Transverse colon (tissue), 4 donors: ENCODE results near the gene KLF11. TPM values are rescaled to one million over a fixed set of nuclear protein-coding genes. Genes with fewer than 3 reads are reported as not detected.

ENCODE experiments used
- DNase-seq: peaks from one replicate; pipeline ENCODE4 v3.0.0-alpha.2; 2019
- H3K27ac ChIP-seq, 4 donors: fragments of 200-600 bp; sonication (generic); 2 replicates each; pipeline ENCODE4 v1.5.1; 2016 to 2018; ENCODE audit warnings: inconsistent platforms in 4 of 4
- H3K27me3 ChIP-seq: fragments of 200-600 bp; sonication (generic); 2 replicates; pipeline ENCODE4 v1.5.1; 2017; ENCODE audit warnings: inconsistent platforms
- H3K36me3 ChIP-seq, 4 donors: fragments of 200-600 bp; sonication (generic); 2 replicates each; pipeline ENCODE4 v1.5.1; 2017 to 2019; ENCODE audit warnings: inconsistent platforms in 4 of 4
- H3K4me1 ChIP-seq, 4 donors: fragments of 200-600 bp; sonication (generic); 2 replicates each; pipeline ENCODE4 v1.5.1; 2017 to 2020; ENCODE audit warnings: inconsistent platforms in 4 of 4
- H3K4me3 ChIP-seq, 4 donors: fragments of 200-600 bp; sonication (generic); 1 replicate in 1 of 4; 2 replicates in 3 of 4; pipeline versions ENCODE4 v1.5.1 to v1.6.1; 2017 to 2019; ENCODE audit warnings: inconsistent platforms in 4 of 4
- H3K9me3 ChIP-seq, 2 donors: fragments of 200-600 bp; sonication (generic); 2 replicates each; pipeline ENCODE4 v1.5.1; 2017 to 2019; ENCODE audit warnings: inconsistent platforms in 2 of 2
- EP300 ChIP-seq: sonication (generic); formaldehyde crosslinking; IDR thresholded peaks from one replicate; pipeline ENCODE4 v1.6.1; 2017; ENCODE audit warnings: antibody characterized with exemption, low read depth
- POLR2A ChIP-seq: fragments of 450-650 bp; IDR thresholded peaks from one replicate; pipeline ENCODE4 v1.6.1; 2016; ENCODE audit warnings: antibody characterized with exemption, mild to moderate bottlenecking, moderate library complexity
- POLR2AphosphoS5 ChIP-seq, 3 donors: sonication (generic); formaldehyde crosslinking; IDR thresholded peaks; one replicate each; pipeline ENCODE4 v1.6.1; 2016; ENCODE audit warnings: antibody characterized with exemption in 3 of 3
- WGBS, 2 donors: methylation state at CpG; one replicate each; pipeline ENCODE4 v1.1.5; 2018; ENCODE audit warnings: low coverage in 1 of 2; 5-methylcytosine and 5-hydroxymethylcytosine counted together
- in situ Hi-C, 4 donors: fragments of 200-750 bp; cut with MboI; loops; one replicate each; pipeline versions ENCODE4 v1.15.0 to v1.15.1; 2017; ENCODE audit warnings: low sequenced_read_pairs in 3 of 4, low pct_ligation_motif_present in 1 of 4, low pct_unique_long_range_greater_than_20kb in 1 of 4
- intact Hi-C: fragments of 100-400 bp; cut with DNase I; formaldehyde crosslinking; loops from one replicate; pipeline ENCODE4 v1.15.1; 2023; ENCODE audit warnings: low total_unique reads
- total RNA-seq, 4 donors: library from RNA; depleted of rRNA; stranded (reverse); fragments of >200 nt; gene quantifications; one replicate each; pipeline ENCODE4 v1.1.0, GENCODE V29; 2016
- TF ChIP-seq, protein P1 (sequence below), 5 experiments: fragments of 200-600 bp in 3 of 5; fragments of 450-650 bp in 2 of 5; sonication (generic) in 3 of 5; IDR thresholded peaks; 1 replicate in 2 of 5; 2 replicates in 3 of 5; pipeline ENCODE4 v1.5.1; 2016 to 2017; ENCODE audit warnings: antibody characterized with exemption in 5 of 5, inconsistent platforms in 3 of 5, mild to moderate bottlenecking in 2 of 5, moderate library complexity in 1 of 5

The KLF11 gene
- total RNA-seq, 4 donors from 2014 or later = 6.6 to 17.0 (median 10.5) TPM

DNA sequence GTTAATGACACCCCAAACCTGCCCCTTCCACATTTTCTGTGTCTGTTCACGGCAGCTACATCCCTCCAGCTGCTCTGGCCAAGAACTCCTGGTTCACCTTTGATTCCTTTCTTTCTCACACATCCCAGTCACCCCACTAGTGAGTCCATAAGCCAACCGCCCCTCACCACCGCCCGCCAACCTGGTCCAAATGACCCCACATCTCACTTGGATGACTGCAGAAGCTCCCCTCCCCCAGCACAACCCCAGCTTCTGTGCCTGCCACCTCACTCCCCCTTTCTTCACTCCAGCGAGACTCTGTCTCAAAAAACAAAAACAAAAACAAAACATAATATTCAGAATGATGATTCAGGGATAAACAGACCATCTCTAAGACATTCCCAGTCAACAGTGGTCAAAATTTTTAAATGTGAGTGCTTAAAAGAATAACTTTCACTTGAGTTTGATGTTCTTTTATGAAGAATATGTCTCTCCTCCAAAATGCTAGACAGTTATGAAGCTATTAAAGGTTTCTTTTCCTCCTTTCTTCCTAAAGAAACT is 33.7 kb downstream of the KLF11 start:
- in situ Hi-C loops (loop anchor here in 1 of 4 donors (25.0 kb wide), 1 partner anchor 585 kb away; no protein-coding TSS in a partner anchor), intact Hi-C loops (loop anchor here (1.0 kb wide), 1 partner anchor 27 kb away; no protein-coding TSS in a partner anchor)
- TF ChIP-seq EP300 (no peak), POLR2A (no peak), POLR2AphosphoS5 (IDR thresholded peaks at IDR 0.05) (no peak)
- TF ChIP-seq, protein P1, sequence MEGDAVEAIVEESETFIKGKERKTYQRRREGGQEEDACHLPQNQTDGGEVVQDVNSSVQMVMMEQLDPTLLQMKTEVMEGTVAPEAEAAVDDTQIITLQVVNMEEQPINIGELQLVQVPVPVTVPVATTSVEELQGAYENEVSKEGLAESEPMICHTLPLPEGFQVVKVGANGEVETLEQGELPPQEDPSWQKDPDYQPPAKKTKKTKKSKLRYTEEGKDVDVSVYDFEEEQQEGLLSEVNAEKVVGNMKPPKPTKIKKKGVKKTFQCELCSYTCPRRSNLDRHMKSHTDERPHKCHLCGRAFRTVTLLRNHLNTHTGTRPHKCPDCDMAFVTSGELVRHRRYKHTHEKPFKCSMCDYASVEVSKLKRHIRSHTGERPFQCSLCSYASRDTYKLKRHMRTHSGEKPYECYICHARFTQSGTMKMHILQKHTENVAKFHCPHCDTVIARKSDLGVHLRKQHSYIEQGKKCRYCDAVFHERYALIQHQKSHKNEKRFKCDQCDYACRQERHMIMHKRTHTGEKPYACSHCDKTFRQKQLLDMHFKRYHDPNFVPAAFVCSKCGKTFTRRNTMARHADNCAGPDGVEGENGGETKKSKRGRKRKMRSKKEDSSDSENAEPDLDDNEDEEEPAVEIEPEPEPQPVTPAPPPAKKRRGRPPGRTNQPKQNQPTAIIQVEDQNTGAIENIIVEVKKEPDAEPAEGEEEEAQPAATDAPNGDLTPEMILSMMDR (IDR thresholded peaks at IDR 0.05) = no peak
- 75 to 83% methylated on average over 4 to 5 of the region's 5 CpGs for WGBS, 2 donors
- Histone ChIP-seq H3K27me3 (peaks cover 80% of the 10 kb centered on the region), H3K4me1 (peaks cover 5 to 29% (median 19%) of the 10 kb centered on the region in 4 donors), H3K27ac (no peak overlapping the region), H3K4me3 (no peak overlapping the region), H3K9me3 (no peaks in the 10 kb centered on the region), H3K36me3 (no peaks in the 10 kb centered on the region)
- no peak for DNase-seq

DNA sequence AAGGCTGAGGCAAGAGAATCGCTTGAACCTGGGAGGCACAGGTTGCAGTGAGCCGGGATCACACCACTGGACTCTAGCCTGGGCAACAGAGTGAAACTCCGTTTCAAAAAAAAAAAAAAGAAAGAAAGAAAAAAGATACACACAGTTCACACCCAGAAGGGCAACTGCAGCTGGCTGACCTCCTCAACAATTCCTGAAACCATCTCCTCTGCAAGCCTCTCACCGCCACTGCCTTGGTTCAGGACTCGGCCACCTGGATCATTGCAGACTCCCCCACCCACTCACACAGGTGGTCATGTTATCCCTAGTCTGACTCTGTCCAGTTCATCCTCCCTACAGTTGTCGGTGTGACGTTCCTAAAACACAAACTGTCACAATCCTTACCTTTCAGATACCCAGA is 34.7 kb downstream of the KLF11 start:
- peaks cover 90% of the 10 kb centered on the region for H3K27me3 ChIP-seq
- H3K9me3 ChIP-seq = no peaks in the 10 kb centered on the region
- H3K27ac ChIP-seq = peak overlapping the region in 2 of 4 donors; percentile 81 to 93
- 70 to 96% methylated on average over 4 to 7 of the region's 7 CpGs for WGBS, 2 donors
- DNase-seq = no peak
- in situ Hi-C loops = loop anchor here in 1 of 4 donors (25.0 kb wide), 1 partner anchor 584 kb away; no protein-coding TSS in a partner anchor
- H3K36me3 ChIP-seq = no peaks in the 10 kb centered on the region
- TF ChIP-seq EP300 (no peak), POLR2AphosphoS5 (IDR thresholded peaks at IDR 0.05) (no peak), POLR2A (no peak)
- TF ChIP-seq, protein P1 (IDR thresholded peaks at IDR 0.05) = no peak
- H3K4me3 ChIP-seq = no peak overlapping the region
- peaks cover 5 to 25% (median 15%) of the 10 kb centered on the region in 4 donors for H3K4me1 ChIP-seq
- intact Hi-C loops = no loop called here

DNA sequence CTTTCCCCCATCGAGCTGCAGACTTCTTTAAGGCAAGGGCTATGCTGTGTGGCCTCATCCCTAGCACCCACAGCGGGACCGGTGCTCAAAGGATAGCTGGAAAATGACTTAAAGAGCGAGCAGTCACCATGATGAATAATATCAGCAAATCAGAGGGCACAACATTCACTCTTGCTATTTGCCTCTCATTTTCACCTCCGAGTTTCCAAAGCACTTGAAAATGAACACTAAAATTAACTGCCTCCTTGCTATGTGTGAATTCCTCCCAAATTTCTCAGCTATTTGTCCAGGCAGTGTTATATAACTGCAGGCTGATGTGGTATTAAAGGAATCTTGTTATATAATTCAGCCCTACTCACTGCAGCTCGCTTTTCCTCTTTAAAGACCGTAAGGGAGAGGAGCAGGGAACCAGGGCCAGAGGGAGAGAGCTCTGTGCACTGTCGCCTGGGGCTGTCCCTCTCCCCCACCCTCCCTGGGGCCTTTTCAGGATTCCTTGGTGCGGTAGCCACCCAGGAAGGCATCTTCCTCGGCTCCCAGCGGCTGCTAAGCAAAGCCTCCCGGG is 35.4 kb downstream of the KLF11 start:
- intact Hi-C loops = loop anchor here (1.0 kb wide), 1 partner anchor 35 kb away; the partner anchor contains the start of gene KLF11
- peak overlapping the region; percentile 81 to 93 (median 86) for H3K27ac ChIP-seq
- no peaks in the 10 kb centered on the region for H3K9me3 ChIP-seq
- TF ChIP-seq, protein P1 (IDR thresholded peaks at IDR 0.05) = no peak
- no peak for TF ChIP-seq POLR2A
- TF ChIP-seq EP300 = no peak
- TF ChIP-seq POLR2AphosphoS5 (IDR thresholded peaks at IDR 0.05) = no peak
- H3K4me1 ChIP-seq = peaks cover 5 to 25% (median 15%) of the 10 kb centered on the region in 4 donors
- H3K27me3 ChIP-seq = peaks cover 94% of the 10 kb centered on the region
- WGBS, 2 donors = 0 to 34% methylated on average over 1 to 12 of the region's 12 CpGs
- no peak for DNase-seq
- peak overlapping the region; percentile 24 to 68 (median 50) for H3K4me3 ChIP-seq
- H3K36me3 ChIP-seq = no peaks in the 10 kb centered on the region
- in situ Hi-C loops = loop anchor here in 1 of 4 donors (25.0 kb wide), 1 partner anchor 584 kb away; no protein-coding TSS in a partner anchor

DNA sequence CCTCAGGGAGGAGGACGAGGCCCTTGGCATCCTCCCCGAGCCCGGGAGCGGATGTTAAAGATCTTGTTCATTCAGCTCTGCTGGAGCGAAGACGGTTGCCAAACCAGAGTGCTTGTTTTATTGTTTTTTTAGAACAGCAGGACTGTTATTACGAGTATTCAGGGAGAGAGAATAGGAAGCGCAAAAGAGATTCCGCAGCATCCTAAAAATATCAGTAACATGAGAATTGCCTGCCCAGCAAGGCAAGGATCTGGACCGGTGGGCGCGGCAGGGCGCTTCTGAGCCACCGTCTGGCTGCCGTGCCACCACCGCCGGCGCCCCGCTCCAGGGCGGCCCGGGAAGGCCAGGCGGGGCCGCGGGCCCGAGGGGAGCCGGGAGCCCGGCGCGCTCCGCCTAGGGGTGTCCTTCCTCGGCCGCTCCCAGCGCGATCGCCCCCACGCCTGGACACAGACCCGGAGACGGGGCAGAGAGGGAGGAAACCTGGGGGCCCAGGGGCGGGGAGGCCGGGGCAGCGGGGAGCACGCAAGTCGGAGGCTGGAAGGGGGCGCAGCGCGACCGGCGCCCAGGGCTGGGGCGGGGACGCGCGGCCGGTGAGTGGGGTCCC is 36.0 kb downstream of the KLF11 start:
- H3K36me3 ChIP-seq = no peaks in the 10 kb centered on the region
- in situ Hi-C loops (loop anchor here in 1 of 4 donors (25.0 kb wide), 1 partner anchor 583 kb away; no protein-coding TSS in a partner anchor), intact Hi-C loops (loop anchor here (1.0 kb wide), 1 partner anchor 36 kb away; the partner anchor contains the start of gene KLF11)
- no peak for DNase-seq
- WGBS, 2 donors = 4% methylated on average over 12 of the region's 53 CpGs; no CpG with 5 or more reads in 1 of the 2 donors
- peak overlapping the region; percentile 24 to 68 (median 50) for H3K4me3 ChIP-seq
- no peak for TF ChIP-seq POLR2A
- TF ChIP-seq, protein P1 (IDR thresholded peaks at IDR 0.05) = peak in 1 of 5 experiments; percentile 4
- no peak for TF ChIP-seq EP300
- H3K4me1 ChIP-seq = peaks cover 5 to 25% (median 15%) of the 10 kb centered on the region in 4 donors
- no peaks in the 10 kb centered on the region for H3K9me3 ChIP-seq
- peaks cover 96% of the 10 kb centered on the region for H3K27me3 ChIP-seq
- H3K27ac ChIP-seq = peak overlapping the region; percentile 81 to 93 (median 86)
